ENCODE results near the gene CTSF. TPM values are rescaled to one million over a fixed set of nuclear protein-coding genes. Genes with fewer than 3 reads are reported as not detected.
A peak's percentile ranks its signal among the peaks of the same experiment; 100 is the strongest.

The CTSF gene
- total and polyA plus RNA-seq, 3 donors from 2014 or later: 125 to 242 (median 164) TPM

DNA sequence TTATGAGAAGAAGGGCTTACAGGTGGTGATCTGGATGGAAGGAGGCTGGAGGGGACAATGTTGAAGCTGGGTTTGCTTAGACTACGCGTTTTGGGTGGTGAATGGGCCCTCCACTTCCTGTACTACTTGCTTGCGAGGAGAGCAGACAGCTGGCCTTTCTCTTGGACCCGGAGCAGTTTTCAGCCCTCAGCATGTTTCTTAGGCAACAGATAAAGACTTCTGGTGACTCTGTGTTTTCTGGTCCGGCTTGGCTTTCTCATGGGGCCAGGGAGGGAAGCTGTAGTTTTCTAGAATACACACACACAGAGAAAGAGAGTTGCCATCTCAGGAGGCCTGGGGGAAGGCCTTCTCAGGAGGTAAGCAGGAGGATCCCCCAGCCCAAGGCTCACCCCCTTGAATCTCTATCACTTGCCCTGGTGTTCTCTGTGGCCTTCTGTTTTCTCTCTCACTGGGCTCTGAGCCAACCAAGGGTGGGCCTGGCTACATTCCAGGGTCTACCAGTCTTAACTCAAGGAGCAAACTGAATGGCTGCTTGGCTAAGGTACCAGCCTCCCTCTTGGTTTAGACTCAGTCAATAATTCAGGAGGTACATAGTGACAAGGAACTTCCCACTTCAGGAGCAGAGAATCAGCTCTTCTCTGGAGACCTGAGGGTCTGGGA is 27.0 kb upstream of the CTSF start:
- DNase-seq: peak; percentile 66
- 27 to 37% methylated on average over 5 of the region's 5 CpGs for WGBS, 2 donors

DNA sequence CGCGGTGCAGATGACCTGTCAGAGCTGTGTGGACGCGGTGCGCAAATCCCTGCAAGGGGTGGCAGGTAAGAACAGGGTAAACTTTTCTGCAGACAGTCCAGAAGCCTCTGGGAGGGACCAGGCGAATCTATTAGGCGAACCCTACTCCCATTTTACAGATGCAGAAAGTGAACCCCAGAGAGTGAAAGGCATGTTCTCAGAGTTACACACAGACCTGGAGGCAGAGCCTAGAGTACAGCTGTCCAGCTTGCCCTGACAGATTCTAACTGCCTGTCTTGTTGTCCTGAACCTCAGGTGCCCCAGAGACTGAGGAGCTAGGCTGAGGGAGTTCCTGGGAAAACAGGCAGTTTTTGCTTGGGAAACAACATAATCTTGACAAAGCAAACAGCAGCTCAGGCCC is 25.2 kb upstream of the CTSF start:
- Histone ChIP-seq H3K4me3 (peak overlapping the region; percentile 58 to 71), H3K9me3 (no peaks in the 10 kb centered on the region), H3K36me3 (ENCODE audit: low read depth, missing control alignments) (no peaks in the 10 kb centered on the region), H3K4me1 (peaks cover 24% of the 10 kb centered on the region), H3K27me3 (no peaks in the 10 kb centered on the region), H3K27ac (peak overlapping the region; percentile 71 to 84)
- intact Hi-C loops (cut with DNase I; ENCODE audit: low total_unique reads): no loop called here
- TF ChIP-seq, protein P1, sequence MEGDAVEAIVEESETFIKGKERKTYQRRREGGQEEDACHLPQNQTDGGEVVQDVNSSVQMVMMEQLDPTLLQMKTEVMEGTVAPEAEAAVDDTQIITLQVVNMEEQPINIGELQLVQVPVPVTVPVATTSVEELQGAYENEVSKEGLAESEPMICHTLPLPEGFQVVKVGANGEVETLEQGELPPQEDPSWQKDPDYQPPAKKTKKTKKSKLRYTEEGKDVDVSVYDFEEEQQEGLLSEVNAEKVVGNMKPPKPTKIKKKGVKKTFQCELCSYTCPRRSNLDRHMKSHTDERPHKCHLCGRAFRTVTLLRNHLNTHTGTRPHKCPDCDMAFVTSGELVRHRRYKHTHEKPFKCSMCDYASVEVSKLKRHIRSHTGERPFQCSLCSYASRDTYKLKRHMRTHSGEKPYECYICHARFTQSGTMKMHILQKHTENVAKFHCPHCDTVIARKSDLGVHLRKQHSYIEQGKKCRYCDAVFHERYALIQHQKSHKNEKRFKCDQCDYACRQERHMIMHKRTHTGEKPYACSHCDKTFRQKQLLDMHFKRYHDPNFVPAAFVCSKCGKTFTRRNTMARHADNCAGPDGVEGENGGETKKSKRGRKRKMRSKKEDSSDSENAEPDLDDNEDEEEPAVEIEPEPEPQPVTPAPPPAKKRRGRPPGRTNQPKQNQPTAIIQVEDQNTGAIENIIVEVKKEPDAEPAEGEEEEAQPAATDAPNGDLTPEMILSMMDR (IDR thresholded peaks at IDR 0.05): no peak
- no peak for TF ChIP-seq POLR2A (IDR thresholded peaks at IDR 0.05)
- no peak for DNase-seq
- 42 to 46% methylated on average over 7 of the region's 7 CpGs for whole genome bisulfite sequencing, 2 donors

More for the DNA sequence above, 27.0 kb upstream of the CTSF start:
- no peak overlapping the region for H3K4me3 ChIP-seq
- no peaks in the 10 kb centered on the region for H3K9me3 ChIP-seq
- no peaks in the 10 kb centered on the region for H3K36me3 ChIP-seq (ENCODE audit: low read depth, missing control alignments)
- intact Hi-C loops (cut with DNase I; ENCODE audit: low total_unique reads): no loop called here
- H3K27ac ChIP-seq: peak overlapping the region; percentile 68 to 69
- peaks cover 35% of the 10 kb centered on the region for H3K4me1 ChIP-seq
- TF ChIP-seq POLR2A (IDR thresholded peaks at IDR 0.05): no peak
- TF ChIP-seq, protein P1 (IDR thresholded peaks at IDR 0.05): no peak
- no peaks in the 10 kb centered on the region for H3K27me3 ChIP-seq

GRCh38 chr11:66593303-66593635 is 24.9 kb upstream of the CTSF start:
- H3K4me1 ChIP-seq: peaks cover 24% of the 10 kb centered on the region

DNA sequence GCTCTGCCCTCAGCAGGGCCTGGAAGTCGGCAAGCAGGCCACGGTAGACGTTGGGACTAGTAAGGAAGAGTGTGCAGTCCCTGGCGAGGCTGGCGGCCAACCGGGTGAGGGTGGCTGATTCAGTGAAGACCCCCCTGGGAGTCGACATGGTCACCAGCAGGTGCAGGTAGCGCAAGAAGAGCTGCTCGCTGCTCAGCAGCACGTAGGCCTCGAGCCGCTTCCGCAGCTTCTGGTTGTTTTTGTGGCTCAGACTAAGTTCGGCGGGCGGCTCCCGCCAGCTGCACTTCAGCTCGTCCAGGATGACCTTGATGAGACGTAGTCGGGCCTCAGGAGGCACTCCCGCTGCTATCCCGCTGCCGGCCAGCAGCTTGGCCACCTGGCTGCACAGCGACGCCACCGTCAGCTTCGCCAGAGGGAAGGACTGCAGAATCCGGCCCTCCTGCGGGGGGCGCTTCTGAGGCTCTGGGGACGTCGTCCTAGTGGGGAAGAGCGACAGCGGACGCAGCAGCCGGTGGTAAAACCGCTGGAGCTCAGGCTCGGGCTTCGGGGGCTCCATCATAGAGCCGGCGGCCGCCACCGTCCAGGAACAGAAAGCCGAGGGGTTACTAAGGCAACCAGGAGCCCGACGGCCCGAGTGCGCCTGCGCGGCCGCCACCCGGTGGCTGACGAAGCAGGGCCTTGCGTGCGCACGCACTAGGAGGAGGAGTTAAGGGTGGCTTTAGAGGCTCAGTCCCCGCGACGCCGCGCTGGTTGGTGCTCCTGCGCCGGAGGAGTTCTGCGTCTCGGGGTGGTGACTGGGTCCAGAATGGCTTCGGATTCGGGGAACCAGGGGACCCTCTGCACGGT is 24.3 kb upstream of the CTSF start, which contains the start of the genes CCDC87 and CCS:
TSS of gene CCDC87 (minus strand) at position 607 of the 846 bp plus-strand sequence. CDS start at position 559, 48 bp downstream.
TSS of gene CCS (plus strand) at position 729 of the 846 bp plus-strand sequence. CDS start at position 806, 77 bp downstream.
- H3K36me3 ChIP-seq (ENCODE audit: low read depth, missing control alignments): no peaks in the 10 kb centered on the region
- H3K27ac ChIP-seq: peak within 1 kb of the TSS; percentile 71 to 84
- H3K4me3 ChIP-seq: peak within 1 kb of the TSS; percentile 58 to 71
- TF ChIP-seq POLR2A (IDR thresholded peaks at IDR 0.05): peak; percentile 71
- TF ChIP-seq, protein P1 (IDR thresholded peaks at IDR 0.05): peak; percentile 48 to 81 (median 78)
- 4 to 9% methylated on average over 25 to 68 of the region's 68 CpGs for WGBS, 2 donors
- H3K9me3 ChIP-seq: no peaks in the 10 kb centered on the region
- intact Hi-C loops (cut with DNase I; ENCODE audit: low total_unique reads): no loop called here
- H3K27me3 ChIP-seq: no peaks in the 10 kb centered on the region
- peak; percentile 98 for DNase-seq
- H3K4me1 ChIP-seq: peaks cover 24% of the 10 kb centered on the region

More at GRCh38 chr11:66593303-66593635, 24.9 kb upstream of the CTSF start:
- no peak for DNase-seq
- Histone ChIP-seq H3K36me3 (ENCODE audit: low read depth, missing control alignments) (no peaks in the 10 kb centered on the region), H3K4me3 (peak overlapping the region; percentile 58 to 71), H3K27ac (peak overlapping the region; percentile 71 to 84), H3K9me3 (no peaks in the 10 kb centered on the region), H3K27me3 (no peaks in the 10 kb centered on the region)
- WGBS, 2 donors: 3 to 7% methylated on average over 11 to 12 of the region's 12 CpGs
- TF ChIP-seq, protein P1 (IDR thresholded peaks at IDR 0.05): no peak
- TF ChIP-seq POLR2A (IDR thresholded peaks at IDR 0.05): no peak
- intact Hi-C loops (cut with DNase I; ENCODE audit: low total_unique reads): no loop called here
